ENCODE data around the gene RAD51B. TPM values are rescaled to one million over a fixed set of nuclear protein-coding genes. Genes with fewer than 3 reads are reported as not detected.
A peak's percentile ranks its signal among the peaks of the same experiment; 100 is the strongest.

The RAD51B gene
- total RNA-seq, 1 donor from 2014 or later, result 3.3 TPM

- DNase-seq (ENCODE audit: low spot score) (no peak), ATAC-seq (no peak)
These were observed 13.8 kb downstream of the RAD51B start for GRCh38 chr14:67833403-67833802.

- no peak for ATAC-seq
These were observed 16.0 kb downstream of the RAD51B start for GRCh38 chr14:67835596-67835995.

GRCh38 chr14:67837011-67837624 is 17.5 kb downstream of the RAD51B start:
- no peak for DNase-seq (ENCODE audit: low spot score)
- ATAC-seq, result peak; percentile 96

More at GRCh38 chr14:67835596-67835995, 16.0 kb downstream of the RAD51B start:
- DNase-seq (ENCODE audit: low spot score), result no peak

- ATAC-seq (no peak), DNase-seq (ENCODE audit: low spot score) (no peak)
These were observed 26.5 kb downstream of the RAD51B start for GRCh38 chr14:67846029-67846610.

- ATAC-seq (no peak), DNase-seq (ENCODE audit: low spot score) (no peak)
These were observed 30.7 kb downstream of the RAD51B start for GRCh38 chr14:67850066-67850830.

- DNase-seq (ENCODE audit: low spot score) (no peak), ATAC-seq (no peak)
These were observed 32.3 kb downstream of the RAD51B start for GRCh38 chr14:67851785-67852410.

- ATAC-seq, result no peak
These were observed 33.5 kb downstream of the RAD51B start for GRCh38 chr14:67852926-67853604.

GRCh38 chr14:67853715-67854114 is 34.1 kb downstream of the RAD51B start:
- peak; percentile 13 for ATAC-seq
- DNase-seq (ENCODE audit: low spot score), result no peak

More at GRCh38 chr14:67852926-67853604, 33.5 kb downstream of the RAD51B start:
- no peak for DNase-seq (ENCODE audit: low spot score)

- no peak for ATAC-seq
- DNase-seq (ENCODE audit: low spot score), result no peak
These were observed 37.2 kb downstream of the RAD51B start for GRCh38 chr14:67856827-67857226.

- no peak for DNase-seq (ENCODE audit: low spot score)
- no peak for ATAC-seq
These were observed 38.3 kb downstream of the RAD51B start for GRCh38 chr14:67857778-67858350.

GRCh38 chr14:67859169-67859749 is 39.7 kb downstream of the RAD51B start:
- ATAC-seq (no peak), DNase-seq (ENCODE audit: low spot score) (no peak)

GRCh38 chr14:67863223-67863622 is 43.6 kb downstream of the RAD51B start:
- DNase-seq (ENCODE audit: low spot score), result no peak
- ATAC-seq, result no peak

GRCh38 chr14:67875175-67876006 is 55.8 kb downstream of the RAD51B start:
- ATAC-seq (no peak), DNase-seq (ENCODE audit: low spot score) (no peak)

GRCh38 chr14:67879026-67879425 is 59.4 kb downstream of the RAD51B start:
- DNase-seq (ENCODE audit: low spot score), result no peak
- no peak for ATAC-seq

- ATAC-seq (no peak), DNase-seq (ENCODE audit: low spot score) (no peak)
These were observed 61.6 kb downstream of the RAD51B start for GRCh38 chr14:67881225-67881624.

GRCh38 chr14:67882986-67883555 is 63.5 kb downstream of the RAD51B start:
- DNase-seq (ENCODE audit: low spot score) (no peak), ATAC-seq (peak; percentile 29)

GRCh38 chr14:67883717-67884116 is 64.1 kb downstream of the RAD51B start:
- ATAC-seq, result peak; percentile 44

GRCh38 chr14:67886191-67886590 is 66.6 kb downstream of the RAD51B start:
- no peak for DNase-seq (ENCODE audit: low spot score)
- ATAC-seq, result no peak

More at GRCh38 chr14:67883717-67884116, 64.1 kb downstream of the RAD51B start:
- DNase-seq (ENCODE audit: low spot score), result no peak

- DNase-seq (ENCODE audit: low spot score) (no peak), ATAC-seq (no peak)
These were observed 67.9 kb downstream of the RAD51B start for GRCh38 chr14:67887478-67887877.

Data from left lobe of liver (tissue), 2 donors.